Muscle layer of colon (tissue), 2 donors: Measurements from ENCODE around the gene RPL13A.

Experiments used
- H3K27ac ChIP-seq: one replicate; pipeline ENCODE4 v1.7.0; 2013; ENCODE audit warnings: low read depth, mild to moderate bottlenecking, low read length, moderate library complexity
- H3K27me3 ChIP-seq, 2 donors: one replicate each; pipeline ENCODE4 v1.7.0; 2013; ENCODE audit warnings: low read length in 2 of 2, mild to moderate bottlenecking in 2 of 2; ENCODE audit not compliant: insufficient read depth in 2 of 2, control insufficient read depth in 1 of 2
- H3K36me3 ChIP-seq: one replicate; pipeline ENCODE4 v1.7.0; 2013; ENCODE audit warnings: mild to moderate bottlenecking, low read length; ENCODE audit not compliant: insufficient read depth
- H3K4me1 ChIP-seq: one replicate; pipeline ENCODE4 v1.7.0; 2013; ENCODE audit warnings: mild to moderate bottlenecking, low read length; ENCODE audit not compliant: insufficient read depth
- H3K4me3 ChIP-seq, 2 donors: one replicate each; pipeline ENCODE4 v1.7.0; 2013; ENCODE audit warnings: low read length in 2 of 2, low read depth in 1 of 2, mild to moderate bottlenecking in 1 of 2, moderate library complexity in 1 of 2
- H3K9ac ChIP-seq: one replicate; pipeline ENCODE4 v1.7.0; 2013; ENCODE audit warnings: low read length
- H3K9me3 ChIP-seq: one replicate; pipeline ENCODE4 v1.7.0; 2013; ENCODE audit warnings: mild to moderate bottlenecking, low read length
- donor health status: abdominal sarcoma.
- donor health status: Adenocarcinoma of cecum.

RPL13A gene

GRCh38 chr19:49499030-49499670 lies 11.7 kb downstream of the RPL13A start:
- Histone ChIP-seq H3K9ac (no peak overlapping the region), H3K4me3 (no peak overlapping the region), H3K27me3 (no peaks in the 10 kb centered on the region), H3K27ac (no peak overlapping the region), H3K36me3 (peaks cover 34% of the 10 kb centered on the region), H3K9me3 (no peaks in the 10 kb centered on the region), H3K4me1 (peaks cover 24% of the 10 kb centered on the region)

GRCh38 chr19:49502866-49503581 lies 15.6 kb downstream of the RPL13A start:
- Histone ChIP-seq H3K27ac (no peak overlapping the region), H3K27me3 (no peaks in the 10 kb centered on the region), H3K4me1 (peaks cover 12% of the 10 kb centered on the region), H3K36me3 (peaks cover 23% of the 10 kb centered on the region), H3K9ac (no peak overlapping the region), H3K9me3 (no peaks in the 10 kb centered on the region), H3K4me3 (no peak overlapping the region)

GRCh38 chr19:49503582-49503962 lies 16.2 kb downstream of the RPL13A start:
- Histone ChIP-seq H3K4me3 (no peak overlapping the region), H3K27me3 (no peaks in the 10 kb centered on the region), H3K27ac (no peak overlapping the region), H3K9ac (no peak overlapping the region), H3K36me3 (peaks cover 18% of the 10 kb centered on the region), H3K4me1 (peaks cover 8% of the 10 kb centered on the region), H3K9me3 (no peaks in the 10 kb centered on the region)

GRCh38 chr19:49506575-49507105 lies 19.2 kb downstream of the RPL13A start:
- Histone ChIP-seq H3K27ac (no peak overlapping the region), H3K27me3 (no peaks in the 10 kb centered on the region), H3K9ac (no peak overlapping the region), H3K4me1 (peaks cover 4% of the 10 kb centered on the region), H3K4me3 (no peak overlapping the region), H3K36me3 (no peaks in the 10 kb centered on the region), H3K9me3 (no peaks in the 10 kb centered on the region)

- Histone ChIP-seq H3K36me3 (no peaks in the 10 kb centered on the region), H3K27me3 (no peaks in the 10 kb centered on the region), H3K4me1 (peaks cover 12% of the 10 kb centered on the region), H3K27ac (no peak overlapping the region), H3K9ac (no peak overlapping the region), H3K4me3 (no peak overlapping the region), H3K9me3 (no peaks in the 10 kb centered on the region)
Observed at GRCh38 chr19:49507803-49508494, 20.5 kb downstream of the RPL13A start.

- Histone ChIP-seq H3K9me3 (no peaks in the 10 kb centered on the region), H3K9ac (peak overlapping the region; percentile 82), H3K27ac (peak overlapping the region; percentile 95), H3K27me3 (no peaks in the 10 kb centered on the region), H3K4me1 (peaks cover 20% of the 10 kb centered on the region), H3K36me3 (peaks cover 9% of the 10 kb centered on the region), H3K4me3 (peak overlapping the region; percentile 77 to 89)
Observed at GRCh38 chr19:49512970-49513745, 25.8 kb downstream of the RPL13A start.

- no peaks in the 10 kb centered on the region for H3K9me3 ChIP-seq
- peaks cover 20% of the 10 kb centered on the region for H3K4me1 ChIP-seq
- H3K27ac ChIP-seq: peak overlapping the region; percentile 73
- H3K27me3 ChIP-seq: no peaks in the 10 kb centered on the region
- peak overlapping the region; percentile 15 for H3K9ac ChIP-seq
- H3K4me3 ChIP-seq: peak overlapping the region; percentile 77 to 89
- peaks cover 13% of the 10 kb centered on the region for H3K36me3 ChIP-seq
Observed at GRCh38 chr19:49513746-49514118, 26.3 kb downstream of the RPL13A start.

- Histone ChIP-seq H3K4me3 (no peak overlapping the region), H3K27me3 (no peaks in the 10 kb centered on the region), H3K36me3 (peaks cover 13% of the 10 kb centered on the region), H3K9me3 (no peaks in the 10 kb centered on the region), H3K4me1 (peaks cover 20% of the 10 kb centered on the region), H3K9ac (no peak overlapping the region), H3K27ac (peak overlapping the region; percentile 73)
Observed at GRCh38 chr19:49514151-49514550, 26.7 kb downstream of the RPL13A start.

GRCh38 chr19:49515767-49516166 lies 28.4 kb downstream of the RPL13A start:
- Histone ChIP-seq H3K4me3 (no peak overlapping the region), H3K4me1 (peaks cover 20% of the 10 kb centered on the region), H3K9me3 (no peaks in the 10 kb centered on the region), H3K9ac (no peak overlapping the region), H3K27ac (no peak overlapping the region), H3K27me3 (no peaks in the 10 kb centered on the region), H3K36me3 (peaks cover 14% of the 10 kb centered on the region)

- Histone ChIP-seq H3K9ac (no peak overlapping the region), H3K36me3 (peaks cover 19% of the 10 kb centered on the region), H3K4me1 (peaks cover 7% of the 10 kb centered on the region), H3K27me3 (no peaks in the 10 kb centered on the region), H3K27ac (no peak overlapping the region), H3K4me3 (no peak overlapping the region), H3K9me3 (no peaks in the 10 kb centered on the region)
Observed at GRCh38 chr19:49518033-49518432, 30.6 kb downstream of the RPL13A start.
